NCI-H187 (cell line): Measurements from ENCODE around the gene AGBL4.

Source experiments
- DNase-seq, 2 experiments: peaks; one replicate each; lab custom pipeline; 2025; lab: John Stamatoyannopoulos, UW

Gene AGBL4

GRCh38 chr1:48761986-48762385 lies 1261.8 kb downstream of the AGBL4 start:
- DNase-seq: no peak

- no peak for DNase-seq
These were observed 1262.3 kb downstream of the AGBL4 start for GRCh38 chr1:48761411-48761810.

GRCh38 chr1:48760857-48761256 lies 1262.9 kb downstream of the AGBL4 start:
- no peak for DNase-seq

GRCh38 chr1:48758976-48759375 lies 1264.8 kb downstream of the AGBL4 start:
- no peak for DNase-seq

- DNase-seq: no peak
These were observed 1266.4 kb downstream of the AGBL4 start for GRCh38 chr1:48757363-48757762.

- no peak for DNase-seq
These were observed 1267.0 kb downstream of the AGBL4 start for GRCh38 chr1:48756683-48757316.

GRCh38 chr1:48753293-48753692 lies 1270.5 kb downstream of the AGBL4 start:
- no peak for DNase-seq

GRCh38 chr1:48750109-48750508 lies 1273.6 kb downstream of the AGBL4 start:
- DNase-seq: no peak

- DNase-seq: no peak
These were observed 1274.7 kb downstream of the AGBL4 start for GRCh38 chr1:48749068-48749467.

GRCh38 chr1:48746906-48747305 lies 1276.8 kb downstream of the AGBL4 start:
- no peak for DNase-seq

GRCh38 chr1:48744032-48744431 lies 1279.7 kb downstream of the AGBL4 start:
- no peak for DNase-seq

- DNase-seq: no peak
These were observed 1280.3 kb downstream of the AGBL4 start for GRCh38 chr1:48743480-48743879.

GRCh38 chr1:48741380-48741779 lies 1282.4 kb downstream of the AGBL4 start:
- DNase-seq: no peak

- DNase-seq: no peak
These were observed 1283.1 kb downstream of the AGBL4 start for GRCh38 chr1:48740621-48741020.

- DNase-seq: no peak
These were observed 1284.7 kb downstream of the AGBL4 start for GRCh38 chr1:48739091-48739490.

GRCh38 chr1:48738356-48738755 lies 1285.4 kb downstream of the AGBL4 start:
- DNase-seq: no peak

- DNase-seq: no peak
These were observed 1288.0 kb downstream of the AGBL4 start for GRCh38 chr1:48735796-48736195.

- no peak for DNase-seq
These were observed 1293.4 kb downstream of the AGBL4 start for GRCh38 chr1:48730164-48730910.

- DNase-seq: no peak
These were observed 1295.2 kb downstream of the AGBL4 start for GRCh38 chr1:48728584-48728983.

GRCh38 chr1:48726557-48727215 lies 1297.1 kb downstream of the AGBL4 start:
- DNase-seq: no peak

GRCh38 chr1:48726139-48726538 lies 1297.6 kb downstream of the AGBL4 start:
- no peak for DNase-seq

- no peak for DNase-seq
These were observed 1298.3 kb downstream of the AGBL4 start for GRCh38 chr1:48725341-48726046.

GRCh38 chr1:48720929-48721328 lies 1302.8 kb downstream of the AGBL4 start:
- DNase-seq: no peak
